K562 (cell line): ENCODE measurements around the gene RNF13. TPM values are rescaled to one million over a fixed set of nuclear protein-coding genes. Genes with fewer than 3 reads are reported as not detected.
A peak's percentile ranks its signal among the peaks of the same experiment; 100 is the strongest.

Experiments
- ATAC-seq: fragments of 200-7000 bp; cut with Tn5 transposase; 3 replicates; pipeline ENCODE4 v1.9.1; 2020; ENCODE audit warnings: moderate library complexity
- BruUV-seq: library from RNA; stranded (reverse); fragments of 400-500 nt; replicated peaks from 2 replicates; lab custom pipeline; 2021; lab: Mats Ljungman, UMichigan
- CTCF ChIA-PET: fragments of 300-600 bp; formaldehyde crosslinking; extraction: SDS; loops from one replicate; lab custom pipeline; 2021; ENCODE audit warnings: low intra/inter-chr PET ratio; lab: Yijun Ruan, JAX
- POLR2A ChIA-PET: fragments of 300-600, 350-650 bp; sonication (Branson Sonifier 250); formaldehyde crosslinking; extraction: SDS; loops from one replicate; lab custom pipeline; 2021; ENCODE audit warnings: antibody characterized with exemption, inconsistent platforms; lab: Yijun Ruan, JAX
- DNase-seq, 4 experiments: peaks; one replicate each; pipeline versions ENCODE4 v3.0.0 to v3.0.0-alpha.2; 2011 to 2018; ENCODE audit warnings: low spot score in 3 of 4, mixed read lengths in 3 of 4; ENCODE audit errors: extremely low read depth in 1 of 4
- FAIRE-seq: peaks from 2 replicates; lab custom pipeline; 2011; peaks lifted over from hg19 to GRCh38; lab: Jason Lieb, UNC
- H2AFZ ChIP-seq: 2 replicates; pipeline ENCODE4 v1.6.0; 2011; ENCODE audit warnings: low read depth, low read length, control low read depth, inconsistent platforms
- H3K27ac ChIP-seq: fragments of 200-600 bp; 3 replicates; pipeline ENCODE4 v1.8.0; 2011; ENCODE audit warnings: low read depth, mild to moderate bottlenecking, control low read depth, inconsistent platforms, low read length, moderate library complexity, mixed read lengths; ENCODE audit errors: extremely low read depth
- H3K27me3 ChIP-seq, 2 experiments: fragments of 300-600 bp in 1 of 2; 2 replicates in 1 of 2; 3 replicates in 1 of 2; pipeline versions ENCODE4 v1.6.0 to v1.8.0; 2011; ENCODE audit warnings: inconsistent platforms in 2 of 2, low read length in 2 of 2, mild to moderate bottlenecking in 1 of 2, mixed read lengths in 1 of 2, moderate library complexity in 1 of 2; ENCODE audit not compliant: control insufficient read depth in 2 of 2, insufficient read depth in 2 of 2
- H3K36me3 ChIP-seq: fragments of 300-600 bp; 3 replicates; pipeline ENCODE4 v1.8.0; 2011; ENCODE audit warnings: mild to moderate bottlenecking, low read length, inconsistent platforms; ENCODE audit not compliant: control insufficient read depth, insufficient read depth
- H3K4me1 ChIP-seq, 2 experiments: fragments of 200-600 bp in 1 of 2; replicated peaks in 1 of 2; 2 replicates in 1 of 2; 3 replicates in 1 of 2; pipeline versions ENCODE4 v1.5.1 to v1.8.0; 2011; ENCODE audit warnings: inconsistent platforms in 2 of 2, low read length in 2 of 2, mild to moderate bottlenecking in 1 of 2, mixed read lengths in 1 of 2, moderate library complexity in 1 of 2; ENCODE audit not compliant: control insufficient read depth in 2 of 2, insufficient read depth in 2 of 2
- H3K4me2 ChIP-seq: 2 replicates; pipeline ENCODE4 v1.6.1; 2011; ENCODE audit warnings: low read length, control low read depth, inconsistent platforms, mixed read lengths; ENCODE audit not compliant: insufficient read depth
- H3K4me3 ChIP-seq: fragments of 200-600 bp; sonication (generic), shearing (Covaris generic); 2 replicates; pipeline ENCODE4 v1.5.1; 2016; ENCODE audit warnings: control low read depth, inconsistent platforms
- H3K79me2 ChIP-seq: fragments of 200-600 bp; 3 replicates; pipeline ENCODE4 v1.8.0; 2011; ENCODE audit warnings: low read length, inconsistent platforms; ENCODE audit not compliant: control insufficient read depth, insufficient read depth
- H3K9ac ChIP-seq, 2 experiments: 2 replicates each; pipeline versions ENCODE4 v1.6.0 to v1.6.1; 2011; ENCODE audit warnings: low read depth in 2 of 2, low read length in 2 of 2, control low read depth in 1 of 2, inconsistent platforms in 1 of 2, mild to moderate bottlenecking in 1 of 2, mixed read lengths in 1 of 2; ENCODE audit not compliant: insufficient read depth in 1 of 2
- H3K9me1 ChIP-seq: one replicate; pipeline ENCODE4 v1.6.0; 2011; ENCODE audit warnings: inconsistent platforms, mild to moderate bottlenecking, low read length, moderate library complexity; ENCODE audit not compliant: control insufficient read depth, insufficient read depth
- H3K9me3 ChIP-seq: replicated peaks from 2 replicates; pipeline ENCODE4 v1.5.1; 2011; ENCODE audit warnings: low read depth, low read length, inconsistent platforms; ENCODE audit not compliant: control insufficient read depth, insufficient read depth
- H4K20me1 ChIP-seq: replicated peaks from 2 replicates; pipeline ENCODE4 v1.6.1; 2011; ENCODE audit warnings: low read length, inconsistent platforms, mixed read lengths; ENCODE audit not compliant: control insufficient read depth, insufficient read depth
- ATF1 ChIP-seq, 2 experiments: fragments of 450-650 bp in 1 of 2; IDR thresholded peaks; 2 replicates each; pipeline ENCODE4 v1.6.1; 2016; ENCODE audit warnings: missing compliant biosample characterization in 1 of 2, missing genetic modification characterization in 1 of 2
- ATF7 ChIP-seq: fragments of 450-650 bp; IDR thresholded peaks from 2 replicates; pipeline ENCODE4 v1.7.1; 2014; ENCODE audit warnings: mild to moderate bottlenecking, moderate library complexity
- CBFA2T3 ChIP-seq: fragments of 450-650 bp; IDR thresholded peaks from 2 replicates; pipeline ENCODE4 v1.6.1; 2017
- CC2D1A ChIP-seq: fragments of 450-650 bp; IDR thresholded peaks from 2 replicates; pipeline ENCODE4 v1.6.1; 2017; ENCODE audit warnings: mild to moderate bottlenecking
- CREB1 ChIP-seq, 2 experiments: sonication (generic) in 1 of 2; formaldehyde crosslinking in 1 of 2; IDR thresholded peaks; 2 replicates each; pipeline versions ENCODE4 v1.6.1 to v1.8.0; 2012 to 2022; ENCODE audit warnings: inconsistent platforms in 1 of 2, mild to moderate bottlenecking in 1 of 2, missing genetic modification reagents in 1 of 2, moderate library complexity in 1 of 2
- CREM ChIP-seq: IDR thresholded peaks from 2 replicates; pipeline ENCODE4 v1.6.1; 2014; ENCODE audit warnings: antibody characterized with exemption, low read depth
- EHMT2 ChIP-seq: fragments of 450-650 bp; IDR thresholded peaks from 2 replicates; pipeline ENCODE4 v1.6.1; 2018; ENCODE audit warnings: antibody characterized with exemption
- JUND ChIP-seq, 2 experiments: IDR thresholded peaks; 2 replicates in 1 of 2; 3 replicates in 1 of 2; pipeline ENCODE4 v1.6.1; 2011; ENCODE audit warnings: borderline replicate concordance in 2 of 2, low read depth in 2 of 2, low read length in 2 of 2, improper control_type of control experiment in 1 of 2, missing biosample characterization in 1 of 2, missing genetic modification characterization in 1 of 2, missing genetic modification reagents in 1 of 2
- MCM2 ChIP-seq: fragments of 450-650 bp; IDR thresholded peaks from 2 replicates; pipeline ENCODE4 v1.6.1; 2017; ENCODE audit warnings: low read depth, mild to moderate bottlenecking
- SAP30 ChIP-seq: fragments of 200-600 bp; sonication (generic); IDR thresholded peaks from 2 replicates; pipeline ENCODE4 v1.6.1; 2012; ENCODE audit warnings: borderline replicate concordance, low read depth, mild to moderate bottlenecking, moderate library complexity, low read length, control low read depth, inconsistent platforms; ENCODE audit not compliant: insufficient read depth, poor library complexity, severe bottlenecking
- ZNF24 ChIP-seq: fragments of 450-650 bp; IDR thresholded peaks from 2 replicates; pipeline ENCODE4 v1.6.1; 2016
- ZNF830 ChIP-seq: fragments of 250-450 bp; sonication (Bioruptor Pico); IDR thresholded peaks from 2 replicates; pipeline ENCODE4 v1.5.0; 2021; ENCODE audit warnings: mild to moderate bottlenecking
- WGBS: fragments of 100-300 bp; shearing (Covaris generic); methylation state at CpG from one replicate; pipeline ENCODE4 v1.1.6; 2016; ENCODE audit warnings: low coverage, mixed read lengths; ENCODE audit not compliant: insufficient coverage; ENCODE audit errors: missing lambda C conversion rate; 5-methylcytosine and 5-hydroxymethylcytosine counted together
- in situ Hi-C: fragments of 300-500 bp; cut with MboI; formaldehyde crosslinking; loops from 4 replicates; pipeline ENCODE4 v1.15.0; 2018; ENCODE audit warnings: inconsistent platforms, mixed read lengths
- intact Hi-C: fragments of 100-400 bp; cut with micrococcal nuclease; formaldehyde crosslinking; loops from 2 replicates; pipeline ENCODE4 v1.14.2; 2022
- polyA plus RNA-seq, 8 experiments: library from polyadenylated mRNA; depleted of rRNA in 4 of 8; stranded (reverse) in 5 of 8; unstranded in 3 of 8; fragments of >200 nt; fragmentation: Nextera tagmentation in 2 of 8; fragmentation: Illumina TruSeq in 1 of 8; extraction: Ambion mirVana in 2 of 8; extraction: Trizol in 1 of 8; gene quantifications; 2 replicates each; pipeline versions ENCODE4 v1.2.1 to v1.2.3, GENCODE V29; 2011 to 2014; ENCODE audit warnings: inconsistent platforms in 1 of 8, missing spikeins in 1 of 8
- total RNA-seq, 7 experiments: library from RNA; depleted of rRNA in 6 of 7; stranded (reverse); fragments of >200 nt in 6 of 7; fragmentation: Illumina TruSeq in 2 of 7; extraction: Trizol in 2 of 7; gene quantifications; 2 replicates each; pipeline versions ENCODE4 v1.2.1 to v1.2.3, GENCODE V29; 2011 to 2021; ENCODE audit warnings: low replicate concordance in 1 of 7
- TF ChIP-seq, protein P1 (sequence below): fragments of 450-650 bp; IDR thresholded peaks from 2 replicates; pipeline ENCODE4 v1.6.1; 2016
- TF ChIP-seq, protein P2 (sequence below): sonication (generic); IDR thresholded peaks from 2 replicates; pipeline ENCODE4 v1.6.1; 2016
- TF ChIP-seq, protein P3 (sequence below): fragments of 450-650 bp; IDR thresholded peaks from 2 replicates; pipeline ENCODE4 v1.6.1; 2016; ENCODE audit warnings: mild to moderate bottlenecking

RNF13 gene
- total and polyA plus RNA-seq, 9 of the 15 experiments (the other 6 are each of a cell fraction or from before 2014, with no cell fraction given) = 12.7 to 35.8 (median 18.9) TPM

GRCh38 chr3:149850787-149851584 lies 38.0 kb downstream of the RNF13 start:
- POLR2A ChIA-PET = interaction anchor here (0.7 kb wide), 1 partner anchor 38 kb away, joined by 3 read pairs; the partner anchor contains the start of gene RNF13
- CTCF ChIA-PET = no interaction called here

More at GRCh38 chr3:149850787-149851584, 38.0 kb downstream of the RNF13 start:
- intact Hi-C loops = no loop called here
- no peak overlapping the region for H3K4me3 ChIP-seq
- in situ Hi-C loops = no loop called here
- ATAC-seq (peak; percentile 77), DNase-seq (peak; percentile 38 to 47 (median 44)), FAIRE-seq (peak; percentile 81)
- no peaks in the 10 kb centered on the region for H3K9me1 ChIP-seq
- H3K79me2 ChIP-seq = no peaks in the 10 kb centered on the region
- H3K9me3 ChIP-seq = no peaks in the 10 kb centered on the region
- peak overlapping the region; percentile 4; the same call in 1 of the 3 replicates for H3K27ac ChIP-seq
- 36% methylated on average over 6 of the region's 6 CpGs for WGBS
- BruUV-seq = no TSS peak
- H3K4me1 ChIP-seq = peaks cover 0 to 4% of the 10 kb centered on the region in 2 experiments; a peak in 2 of 5 replicates
- peak overlapping the region; percentile 70 for H2AFZ ChIP-seq
- H3K27me3 ChIP-seq = no peaks in the 10 kb centered on the region
- H3K4me2 ChIP-seq = peak overlapping the region; percentile 58
- H3K36me3 ChIP-seq = no peaks in the 10 kb centered on the region; the same call in 2 of the 3 replicates
- no peak overlapping the region for H3K9ac ChIP-seq
- H4K20me1 ChIP-seq = no peaks in the 10 kb centered on the region
- TF ChIP-seq CBFA2T3 (peak; percentile 54), ZNF830 (CRISPR knock-in tag) (no peak), JUND (IDR thresholded peaks at IDR 0.05; ENCODE audit: borderline replicate concordance, low read depth, low read length) (no peak), JUND (tag; IDR thresholded peaks at IDR 0.05; ENCODE audit: borderline replicate concordance, low read depth, low read length) (peak; percentile 25; the same call in 1 of the 3 replicates), SAP30 (no peak), CREB1 (IDR thresholded peaks at IDR 0.05) (peak; percentile 62; the same call in 1 of the 2 replicates), CREB1 (CRISPR knock-in tag; IDR thresholded peaks at IDR 0.05) (peak; percentile 71), CC2D1A (0 out of 2 replicates have a peak, but pooled peaks have one; percentile 13), CREM (peak; percentile 78), EHMT2 (no peak), MCM2 (no peak), ATF1 (CRISPR knock-in tag; IDR thresholded peaks at IDR 0.05) (no peak), ATF1 (tag; IDR thresholded peaks at IDR 0.05) (peak; percentile 85), ATF7 (peak; percentile 64; the same call in 1 of the 2 replicates), ZNF24 (no peak)
- TF ChIP-seq, protein P1, sequence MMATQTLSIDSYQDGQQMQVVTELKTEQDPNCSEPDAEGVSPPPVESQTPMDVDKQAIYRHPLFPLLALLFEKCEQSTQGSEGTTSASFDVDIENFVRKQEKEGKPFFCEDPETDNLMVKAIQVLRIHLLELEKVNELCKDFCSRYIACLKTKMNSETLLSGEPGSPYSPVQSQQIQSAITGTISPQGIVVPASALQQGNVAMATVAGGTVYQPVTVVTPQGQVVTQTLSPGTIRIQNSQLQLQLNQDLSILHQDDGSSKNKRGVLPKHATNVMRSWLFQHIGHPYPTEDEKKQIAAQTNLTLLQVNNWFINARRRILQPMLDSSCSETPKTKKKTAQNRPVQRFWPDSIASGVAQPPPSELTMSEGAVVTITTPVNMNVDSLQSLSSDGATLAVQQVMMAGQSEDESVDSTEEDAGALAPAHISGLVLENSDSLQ = 0 out of 2 replicates have a peak, but pooled peaks have one; percentile 10
- TF ChIP-seq, protein P2, sequence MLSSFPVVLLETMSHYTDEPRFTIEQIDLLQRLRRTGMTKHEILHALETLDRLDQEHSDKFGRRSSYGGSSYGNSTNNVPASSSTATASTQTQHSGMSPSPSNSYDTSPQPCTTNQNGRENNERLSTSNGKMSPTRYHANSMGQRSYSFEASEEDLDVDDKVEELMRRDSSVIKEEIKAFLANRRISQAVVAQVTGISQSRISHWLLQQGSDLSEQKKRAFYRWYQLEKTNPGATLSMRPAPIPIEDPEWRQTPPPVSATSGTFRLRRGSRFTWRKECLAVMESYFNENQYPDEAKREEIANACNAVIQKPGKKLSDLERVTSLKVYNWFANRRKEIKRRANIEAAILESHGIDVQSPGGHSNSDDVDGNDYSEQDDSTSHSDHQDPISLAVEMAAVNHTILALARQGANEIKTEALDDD = 0 out of 2 replicates have a peak, but pooled peaks have one; percentile 27
- TF ChIP-seq, protein P3, sequence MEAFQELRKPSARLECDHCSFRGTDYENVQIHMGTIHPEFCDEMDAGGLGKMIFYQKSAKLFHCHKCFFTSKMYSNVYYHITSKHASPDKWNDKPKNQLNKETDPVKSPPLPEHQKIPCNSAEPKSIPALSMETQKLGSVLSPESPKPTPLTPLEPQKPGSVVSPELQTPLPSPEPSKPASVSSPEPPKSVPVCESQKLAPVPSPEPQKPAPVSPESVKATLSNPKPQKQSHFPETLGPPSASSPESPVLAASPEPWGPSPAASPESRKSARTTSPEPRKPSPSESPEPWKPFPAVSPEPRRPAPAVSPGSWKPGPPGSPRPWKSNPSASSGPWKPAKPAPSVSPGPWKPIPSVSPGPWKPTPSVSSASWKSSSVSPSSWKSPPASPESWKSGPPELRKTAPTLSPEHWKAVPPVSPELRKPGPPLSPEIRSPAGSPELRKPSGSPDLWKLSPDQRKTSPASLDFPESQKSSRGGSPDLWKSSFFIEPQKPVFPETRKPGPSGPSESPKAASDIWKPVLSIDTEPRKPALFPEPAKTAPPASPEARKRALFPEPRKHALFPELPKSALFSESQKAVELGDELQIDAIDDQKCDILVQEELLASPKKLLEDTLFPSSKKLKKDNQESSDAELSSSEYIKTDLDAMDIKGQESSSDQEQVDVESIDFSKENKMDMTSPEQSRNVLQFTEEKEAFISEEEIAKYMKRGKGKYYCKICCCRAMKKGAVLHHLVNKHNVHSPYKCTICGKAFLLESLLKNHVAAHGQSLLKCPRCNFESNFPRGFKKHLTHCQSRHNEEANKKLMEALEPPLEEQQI = 0 out of 2 replicates have a peak, but pooled peaks have one; percentile 38
- TF ChIP-seq, all 486 proteins: peak for 10
